ENCODE results near the gene RALBP1.
"Not testable (repeated sequence)": the region's sequence is repeated elsewhere in the genome, so short reads cannot be mapped to it uniquely, and the experiment has no call there.

RALBP1 gene

DNA sequence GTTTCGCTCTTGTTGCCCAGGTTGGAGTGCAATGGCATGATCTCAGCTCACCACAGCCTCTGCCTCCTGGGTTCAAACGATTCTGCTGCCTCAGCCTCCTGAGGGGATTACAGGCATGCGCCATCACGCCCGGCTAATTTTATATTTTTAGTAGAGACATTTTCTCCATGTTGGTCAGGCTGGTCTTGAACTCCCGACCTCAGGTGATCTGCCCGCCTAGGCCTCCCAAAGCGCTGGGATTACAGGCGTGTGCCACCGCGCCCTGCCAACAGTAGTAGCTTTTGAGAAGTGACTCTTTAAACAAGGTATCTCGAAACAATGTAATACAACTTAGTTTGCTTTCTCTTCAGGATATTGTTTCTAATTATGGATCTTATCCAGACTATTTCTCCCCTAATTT is 1.6 kb downstream of the RALBP1 start:
- H3K4me3 ChIP-seq (ENCODE audit: low read length); H3K9me3 ChIP-seq (ENCODE audit: control insufficient read depth, insufficient read depth, low read length); H3K4me1 ChIP-seq (ENCODE audit: control insufficient read depth, insufficient read depth, low read length); H3K27me3 ChIP-seq (ENCODE audit: control insufficient read depth, insufficient read depth, low read length); H3K36me3 ChIP-seq (ENCODE audit: control insufficient read depth, insufficient read depth, low read length); H3K27ac ChIP-seq (ENCODE audit: low read length); DNase-seq (ENCODE audit: low read depth, low spot score): not testable (repeated sequence)
- no CpG with 5 or more reads among the region's 12 CpGs for WGBS (ENCODE audit: insufficient coverage, insufficient read length)

DNA sequence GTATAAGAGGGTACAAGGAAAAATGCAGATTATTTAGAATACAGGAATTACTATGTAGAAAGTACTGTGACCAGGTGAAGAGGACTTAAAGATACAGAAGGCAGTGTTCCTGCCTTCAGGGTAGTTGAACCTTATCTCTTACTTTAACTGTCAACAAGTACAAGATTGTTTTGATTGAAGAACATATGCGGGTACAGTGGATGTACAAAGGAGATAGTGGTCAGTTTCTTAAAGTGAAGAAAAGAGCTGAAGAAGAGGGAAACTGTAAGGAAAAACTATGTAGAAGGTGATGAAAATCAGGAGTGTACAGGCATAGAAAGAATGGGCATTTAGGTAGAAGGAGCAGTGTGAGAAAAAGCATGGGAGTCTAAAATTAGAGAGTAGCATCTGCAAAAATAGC is 2.2 kb downstream of the RALBP1 start:
- H3K27ac ChIP-seq (ENCODE audit: low read length): no peak overlapping the region
- no CpG with 5 or more reads among the region's 1 CpG for WGBS (ENCODE audit: insufficient coverage, insufficient read length)

GRCh38 chr18:9478545-9478944 is 3.2 kb downstream of the RALBP1 start:
- no CpG with 5 or more reads among the region's 31 CpGs for WGBS (ENCODE audit: insufficient coverage, insufficient read length)
- H3K9me3 ChIP-seq (ENCODE audit: control insufficient read depth, insufficient read depth, low read length): no peaks in the 10 kb centered on the region
- no peak for DNase-seq (ENCODE audit: low read depth, low spot score)

More for the DNA sequence above, 2.2 kb downstream of the RALBP1 start:
- Histone ChIP-seq H3K4me3 (ENCODE audit: low read length) (no peak overlapping the region), H3K36me3 (ENCODE audit: control insufficient read depth, insufficient read depth, low read length) (no peaks in the 10 kb centered on the region), H3K4me1 (ENCODE audit: control insufficient read depth, insufficient read depth, low read length) (0 out of 2 replicates have a peak, but pooled peaks cover 2% of the 10 kb centered on the region), H3K27me3 (ENCODE audit: control insufficient read depth, insufficient read depth, low read length) (no peaks in the 10 kb centered on the region), H3K9me3 (ENCODE audit: control insufficient read depth, insufficient read depth, low read length) (no peaks in the 10 kb centered on the region)
- DNase-seq (ENCODE audit: low read depth, low spot score): no peak

GRCh38 chr18:9482790-9483189 is 7.5 kb downstream of the RALBP1 start:
- Histone ChIP-seq H3K27ac (ENCODE audit: low read length) (no peak overlapping the region), H3K27me3 (ENCODE audit: control insufficient read depth, insufficient read depth, low read length) (no peaks in the 10 kb centered on the region), H3K36me3 (ENCODE audit: control insufficient read depth, insufficient read depth, low read length) (no peaks in the 10 kb centered on the region), H3K9me3 (ENCODE audit: control insufficient read depth, insufficient read depth, low read length) (no peaks in the 10 kb centered on the region), H3K4me3 (ENCODE audit: low read length) (no peak overlapping the region), H3K4me1 (ENCODE audit: control insufficient read depth, insufficient read depth, low read length) (no peaks in the 10 kb centered on the region)
- no peak for DNase-seq (ENCODE audit: low read depth, low spot score)
- WGBS (ENCODE audit: insufficient coverage, insufficient read length): no CpG with 5 or more reads among the region's 1 CpG

More at GRCh38 chr18:9478545-9478944, 3.2 kb downstream of the RALBP1 start:
- H3K4me3 ChIP-seq (ENCODE audit: low read length): no peak overlapping the region
- H3K36me3 ChIP-seq (ENCODE audit: control insufficient read depth, insufficient read depth, low read length): no peaks in the 10 kb centered on the region
- no peak overlapping the region for H3K27ac ChIP-seq (ENCODE audit: low read length)
- H3K27me3 ChIP-seq (ENCODE audit: control insufficient read depth, insufficient read depth, low read length): no peaks in the 10 kb centered on the region
- 0 out of 2 replicates have a peak, but pooled peaks cover 2% of the 10 kb centered on the region for H3K4me1 ChIP-seq (ENCODE audit: control insufficient read depth, insufficient read depth, low read length)

DNA sequence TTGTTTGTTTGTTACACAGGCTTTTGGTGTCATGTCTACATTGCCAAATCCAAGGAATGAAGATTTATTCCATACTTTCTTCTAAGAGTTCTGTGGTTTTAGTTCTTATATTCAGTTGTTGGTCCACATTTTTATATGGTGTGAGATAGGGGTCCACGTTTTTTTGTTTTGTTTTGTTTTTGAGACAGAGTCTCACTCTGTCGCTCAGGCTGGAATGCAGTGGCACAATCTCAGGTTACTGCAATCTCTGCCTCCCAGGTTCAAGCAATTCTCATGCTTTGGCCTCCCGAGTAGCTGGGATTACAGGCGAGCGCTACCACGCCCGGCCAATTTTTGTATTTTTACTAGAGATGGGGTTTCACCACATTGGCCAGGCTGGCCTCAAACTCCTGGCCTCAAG is 8.2 kb downstream of the RALBP1 start:
- WGBS (ENCODE audit: insufficient coverage, insufficient read length): no CpG with 5 or more reads among the region's 7 CpGs

DNA sequence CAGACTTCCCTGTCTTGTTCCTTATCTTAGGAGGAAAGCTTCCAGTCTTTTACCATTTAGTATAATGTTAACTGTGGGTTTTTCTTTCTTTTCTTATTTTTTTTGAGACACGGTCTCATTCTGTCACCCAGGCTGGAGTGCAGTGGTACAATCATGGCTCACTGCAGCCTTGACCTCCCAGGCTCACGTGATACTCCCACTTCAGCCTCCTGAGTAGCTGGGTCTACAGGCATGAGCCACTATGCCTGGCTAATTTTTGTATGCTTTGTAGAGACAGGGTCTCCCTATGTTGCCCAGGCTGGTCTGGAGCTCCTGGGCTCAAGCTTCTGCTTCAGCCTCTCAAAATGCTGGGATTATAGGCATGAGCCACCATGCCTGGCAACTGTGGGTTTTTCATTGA is 9.5 kb downstream of the RALBP1 start:
- DNase-seq (ENCODE audit: low read depth, low spot score); H3K4me1 ChIP-seq (ENCODE audit: control insufficient read depth, insufficient read depth, low read length); H3K9me3 ChIP-seq (ENCODE audit: control insufficient read depth, insufficient read depth, low read length); H3K36me3 ChIP-seq (ENCODE audit: control insufficient read depth, insufficient read depth, low read length); H3K4me3 ChIP-seq (ENCODE audit: low read length); H3K27me3 ChIP-seq (ENCODE audit: control insufficient read depth, insufficient read depth, low read length); H3K27ac ChIP-seq (ENCODE audit: low read length): not testable (repeated sequence)
- WGBS (ENCODE audit: insufficient coverage, insufficient read length): no CpG with 5 or more reads among the region's 2 CpGs

More for the DNA sequence above, 8.2 kb downstream of the RALBP1 start:
- H3K27ac ChIP-seq (ENCODE audit: low read length): no peak overlapping the region
- no peak for DNase-seq (ENCODE audit: low read depth, low spot score)
- no peaks in the 10 kb centered on the region for H3K27me3 ChIP-seq (ENCODE audit: control insufficient read depth, insufficient read depth, low read length)
- no peaks in the 10 kb centered on the region for H3K9me3 ChIP-seq (ENCODE audit: control insufficient read depth, insufficient read depth, low read length)
- H3K4me1 ChIP-seq (ENCODE audit: control insufficient read depth, insufficient read depth, low read length): no peaks in the 10 kb centered on the region
- no peak overlapping the region for H3K4me3 ChIP-seq (ENCODE audit: low read length)
- H3K36me3 ChIP-seq (ENCODE audit: control insufficient read depth, insufficient read depth, low read length): no peaks in the 10 kb centered on the region

DNA sequence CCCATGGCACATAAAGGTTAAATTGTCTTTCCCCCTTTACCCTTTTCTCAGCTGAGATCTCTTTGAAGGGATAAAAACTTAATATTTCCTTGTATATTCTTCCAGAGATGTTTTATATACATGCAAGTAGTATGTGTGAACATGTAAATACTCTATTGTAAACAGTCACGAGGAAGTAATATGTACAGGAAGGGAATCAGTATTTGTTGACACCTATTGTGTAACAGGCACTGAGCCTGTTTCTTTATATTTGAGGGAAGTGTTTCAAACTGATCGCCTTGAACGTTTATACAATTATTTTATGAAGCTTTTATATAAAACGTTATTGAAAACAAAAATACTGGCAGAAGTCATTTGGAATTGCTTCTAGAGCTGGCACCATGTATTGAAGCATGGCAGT is 13.2 kb downstream of the RALBP1 start:
- no peaks in the 10 kb centered on the region for H3K9me3 ChIP-seq (ENCODE audit: control insufficient read depth, insufficient read depth, low read length)
- no peak overlapping the region for H3K4me3 ChIP-seq (ENCODE audit: low read length)
- H3K27ac ChIP-seq (ENCODE audit: low read length): no peak overlapping the region
- H3K4me1 ChIP-seq (ENCODE audit: control insufficient read depth, insufficient read depth, low read length): no peaks in the 10 kb centered on the region
- no peaks in the 10 kb centered on the region for H3K27me3 ChIP-seq (ENCODE audit: control insufficient read depth, insufficient read depth, low read length)
- WGBS (ENCODE audit: insufficient coverage, insufficient read length): no CpG with 5 or more reads among the region's 4 CpGs
- H3K36me3 ChIP-seq (ENCODE audit: control insufficient read depth, insufficient read depth, low read length): no peaks in the 10 kb centered on the region; the same call in 1 of the 2 replicates
- DNase-seq (ENCODE audit: low read depth, low spot score): no peak

DNA sequence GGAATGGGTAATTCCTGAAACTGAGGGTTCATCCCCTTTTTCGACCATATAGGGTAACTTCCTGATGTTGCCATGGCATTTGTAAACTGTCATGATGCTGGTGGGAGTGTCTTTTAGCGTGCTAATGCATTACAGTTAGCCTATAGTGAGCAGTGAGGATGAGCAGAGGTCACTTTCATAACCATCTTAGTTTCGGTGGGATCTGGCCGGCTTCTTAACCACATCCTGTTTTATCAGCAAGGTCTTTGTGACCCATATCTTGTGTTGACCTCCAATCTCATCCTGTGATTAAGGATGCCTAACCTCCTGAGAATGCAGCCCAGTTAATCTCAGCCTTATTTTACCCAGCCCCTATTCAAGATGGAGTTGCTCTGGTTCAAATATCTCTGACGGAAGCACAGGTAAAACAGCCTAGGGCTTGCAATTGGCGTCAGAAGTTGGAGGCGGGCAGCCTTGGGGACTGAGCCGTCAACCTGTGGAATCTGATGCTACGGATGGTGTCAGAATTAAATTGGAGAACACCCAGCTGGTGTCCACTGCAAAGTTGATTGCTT is 19.5 kb downstream of the RALBP1 start:
- Histone ChIP-seq H3K36me3 (ENCODE audit: control insufficient read depth, insufficient read depth, low read length) (no peaks in the 10 kb centered on the region; the same call in 1 of the 2 replicates), H3K27ac (ENCODE audit: low read length) (no peak overlapping the region), H3K9me3 (ENCODE audit: control insufficient read depth, insufficient read depth, low read length) (no peaks in the 10 kb centered on the region), H3K27me3 (ENCODE audit: control insufficient read depth, insufficient read depth, low read length) (no peaks in the 10 kb centered on the region), H3K4me1 (ENCODE audit: control insufficient read depth, insufficient read depth, low read length) (peaks cover 6% of the 10 kb centered on the region; the same call in 1 of the 2 replicates), H3K4me3 (ENCODE audit: low read length) (no peak overlapping the region)
- no CpG with 5 or more reads among the region's 9 CpGs for WGBS (ENCODE audit: insufficient coverage, insufficient read length)
- DNase-seq (ENCODE audit: low read depth, low spot score): no peak

GRCh38 chr18:9495465-9495864 is 20.2 kb downstream of the RALBP1 start:
- no peak overlapping the region for H3K4me3 ChIP-seq (ENCODE audit: low read length)
- no CpG with 5 or more reads among the region's 1 CpG for WGBS (ENCODE audit: insufficient coverage, insufficient read length)
- H3K27ac ChIP-seq (ENCODE audit: low read length): no peak overlapping the region

GRCh38 chr18:9495916-9496705 is 20.8 kb downstream of the RALBP1 start:
- Histone ChIP-seq H3K9me3 (ENCODE audit: control insufficient read depth, insufficient read depth, low read length) (no peaks in the 10 kb centered on the region), H3K27me3 (ENCODE audit: control insufficient read depth, insufficient read depth, low read length) (no peaks in the 10 kb centered on the region), H3K36me3 (ENCODE audit: control insufficient read depth, insufficient read depth, low read length) (no peaks in the 10 kb centered on the region; the same call in 1 of the 2 replicates), H3K27ac (ENCODE audit: low read length) (peak overlapping the region; percentile 68), H3K4me3 (ENCODE audit: low read length) (no peak overlapping the region), H3K4me1 (ENCODE audit: control insufficient read depth, insufficient read depth, low read length) (peaks cover 6% of the 10 kb centered on the region; the same call in 1 of the 2 replicates)
- WGBS (ENCODE audit: insufficient coverage, insufficient read length): no CpG with 5 or more reads among the region's 6 CpGs
- DNase-seq (ENCODE audit: low read depth, low spot score): no peak

More at GRCh38 chr18:9495465-9495864, 20.2 kb downstream of the RALBP1 start:
- Histone ChIP-seq H3K4me1 (ENCODE audit: control insufficient read depth, insufficient read depth, low read length) (peaks cover 6% of the 10 kb centered on the region; the same call in 1 of the 2 replicates), H3K27me3 (ENCODE audit: control insufficient read depth, insufficient read depth, low read length) (no peaks in the 10 kb centered on the region), H3K9me3 (ENCODE audit: control insufficient read depth, insufficient read depth, low read length) (no peaks in the 10 kb centered on the region), H3K36me3 (ENCODE audit: control insufficient read depth, insufficient read depth, low read length) (no peaks in the 10 kb centered on the region; the same call in 1 of the 2 replicates)
- no peak for DNase-seq (ENCODE audit: low read depth, low spot score)
